HepG2 (cell line): Measurements from ENCODE around the gene FNDC3A. TPM values are rescaled to one million over a fixed set of nuclear protein-coding genes. Genes with fewer than 3 reads are reported as not detected.

Source experiments
- EED ChIP-seq: sonication (generic); formaldehyde crosslinking; IDR thresholded peaks from 2 replicates; pipeline ENCODE4 v1.5.0; 2020; ENCODE audit warnings: mild to moderate bottlenecking, missing genetic modification reagents
- MAF1 ChIP-seq: sonication (generic); formaldehyde crosslinking; IDR thresholded peaks from 2 replicates; pipeline ENCODE4 v1.5.0; 2020; ENCODE audit warnings: missing genetic modification reagents, borderline replicate concordance
- PHF20 ChIP-seq: sonication (generic); formaldehyde crosslinking; IDR thresholded peaks from 2 replicates; pipeline ENCODE4 v1.5.0; 2020; ENCODE audit warnings: mild to moderate bottlenecking, missing genetic modification reagents
- RBAK ChIP-seq: sonication (generic); formaldehyde crosslinking; IDR thresholded peaks from 2 replicates; pipeline ENCODE4 v1.5.1; 2020; ENCODE audit warnings: mild to moderate bottlenecking, missing genetic modification reagents
- RBFOX2 ChIP-seq: fragments of 200-400 bp; formaldehyde crosslinking; IDR thresholded peaks from 2 replicates; pipeline ENCODE4 v1.6.1; 2017; ENCODE audit warnings: low read depth, mild to moderate bottlenecking, low read length
- RELA ChIP-seq: sonication (generic); formaldehyde crosslinking; IDR thresholded peaks from 2 replicates; pipeline ENCODE4 v1.4.0; 2020; ENCODE audit warnings: missing genetic modification reagents
- ZBTB7A ChIP-seq: sonication (generic); formaldehyde crosslinking; IDR thresholded peaks from 2 replicates; pipeline ENCODE4 v1.8.0; 2022; ENCODE audit warnings: mild to moderate bottlenecking, missing genetic modification reagents
- ZNF225 ChIP-seq: sonication (generic); formaldehyde crosslinking; IDR thresholded peaks from 2 replicates; pipeline ENCODE4 v1.4.0; 2020; ENCODE audit warnings: mild to moderate bottlenecking, missing genetic modification reagents
- ZNF720 ChIP-seq: sonication (generic); formaldehyde crosslinking; IDR thresholded peaks from 2 replicates; pipeline ENCODE4 v1.4.0; 2020; ENCODE audit warnings: missing genetic modification reagents
- ZNF83 ChIP-seq: sonication (generic); formaldehyde crosslinking; IDR thresholded peaks from 2 replicates; pipeline ENCODE4 v1.4.0; 2020; ENCODE audit warnings: missing genetic modification reagents, mild to moderate bottlenecking, borderline replicate concordance
- polyA plus RNA-seq, 8 experiments: library from polyadenylated mRNA; depleted of rRNA in 3 of 8; stranded (reverse) in 7 of 8; unstranded in 1 of 8; fragments of >200 nt; fragmentation: Illumina TruSeq in 4 of 8; extraction: Trizol in 4 of 8; gene quantifications; 2 replicates each; pipeline versions ENCODE4 v1.2.1 to v1.2.3, GENCODE V29; 2011 to 2016; ENCODE audit warnings: low read depth in 4 of 8, missing spikeins in 1 of 8, mixed read lengths in 1 of 8; ENCODE audit not compliant: insufficient read depth in 1 of 8
- total RNA-seq, 5 experiments: library from RNA; depleted of rRNA; stranded (reverse); fragments of >200 nt; fragmentation: Illumina TruSeq; extraction: Trizol; gene quantifications; 2 replicates each; pipeline ENCODE4 v1.2.3, GENCODE V29; 2016; ENCODE audit warnings: low read depth in 1 of 5
- TF ChIP-seq, protein P1 (sequence below): IDR thresholded peaks from 2 replicates; pipeline ENCODE4 v1.6.1; 2016; ENCODE audit warnings: missing genetic modification reagents, missing compliant biosample characterization
- TF ChIP-seq, protein P2 (sequence below): sonication (generic); formaldehyde crosslinking; conservative IDR thresholded peaks from 2 replicates; pipeline ENCODE4 v1.4.0; 2020; ENCODE audit warnings: missing genetic modification reagents
- TF ChIP-seq, protein P3 (sequence below): sonication (generic); formaldehyde crosslinking; IDR thresholded peaks from 2 replicates; pipeline ENCODE4 v1.5.0; 2020; ENCODE audit warnings: mild to moderate bottlenecking, missing genetic modification reagents, borderline replicate concordance
- TF ChIP-seq, protein P4 (sequence below): sonication (generic); formaldehyde crosslinking; conservative IDR thresholded peaks from 2 replicates; pipeline ENCODE4 v1.4.0; 2020; ENCODE audit warnings: mild to moderate bottlenecking, missing genetic modification reagents, moderate library complexity
- TF ChIP-seq, protein P5 (sequence below): sonication (generic); formaldehyde crosslinking; IDR thresholded peaks from 2 replicates; pipeline ENCODE4 v1.4.0; 2020; ENCODE audit warnings: missing genetic modification reagents, borderline replicate concordance
- TF ChIP-seq, protein P6 (sequence below): IDR thresholded peaks from 2 replicates; pipeline ENCODE4 v1.6.1; 2016; ENCODE audit warnings: low read depth, borderline replicate concordance
- TF ChIP-seq, protein P7 (sequence below): sonication (generic); formaldehyde crosslinking; IDR thresholded peaks from 2 replicates; pipeline ENCODE4 v1.4.0; 2020; ENCODE audit warnings: mild to moderate bottlenecking, missing genetic modification reagents

The FNDC3A gene
- total and polyA plus RNA-seq, 2 of the 13 experiments (the other 11 are each of a cell fraction or from before 2014, with no cell fraction given), result 36.7 to 39.3 TPM

DNA sequence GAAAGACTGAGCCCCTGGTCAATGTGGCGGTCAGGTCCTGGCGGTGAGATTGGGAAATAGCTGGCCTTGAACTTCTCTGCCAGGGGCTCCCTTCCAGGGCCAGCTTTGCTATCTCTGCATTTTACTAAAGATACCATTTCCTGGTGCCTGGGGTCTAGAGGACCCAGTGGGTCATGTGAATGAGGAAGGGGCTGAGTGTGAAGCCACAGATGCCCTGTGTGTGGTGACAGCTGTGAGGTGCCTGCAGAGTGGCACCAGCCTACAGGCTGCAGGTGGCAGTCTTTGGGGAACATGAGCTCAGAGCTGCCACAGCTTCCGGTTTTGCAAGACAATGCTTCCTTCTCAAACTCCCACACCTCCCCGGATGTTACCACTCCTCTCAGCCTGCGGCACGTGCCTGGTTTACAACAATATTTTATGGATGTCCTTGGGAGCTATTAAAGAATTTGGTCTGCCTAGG is 239.2 kb downstream of the FNDC3A start (continued):
- TF ChIP-seq ZNF83 (CRISPR knock-in tag), result no peak
- TF ChIP-seq, protein P1, sequence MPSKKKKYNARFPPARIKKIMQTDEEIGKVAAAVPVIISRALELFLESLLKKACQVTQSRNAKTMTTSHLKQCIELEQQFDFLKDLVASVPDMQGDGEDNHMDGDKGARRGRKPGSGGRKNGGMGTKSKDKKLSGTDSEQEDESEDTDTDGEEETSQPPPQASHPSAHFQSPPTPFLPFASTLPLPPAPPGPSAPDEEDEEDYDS (CRISPR knock-in tag), result peak; percentile 32; the same call in 1 of the 2 replicates
- 0 out of 2 replicates have a peak, but pooled peaks have one; percentile 65 for TF ChIP-seq MAF1 (CRISPR knock-in tag)
- TF ChIP-seq, protein P2, sequence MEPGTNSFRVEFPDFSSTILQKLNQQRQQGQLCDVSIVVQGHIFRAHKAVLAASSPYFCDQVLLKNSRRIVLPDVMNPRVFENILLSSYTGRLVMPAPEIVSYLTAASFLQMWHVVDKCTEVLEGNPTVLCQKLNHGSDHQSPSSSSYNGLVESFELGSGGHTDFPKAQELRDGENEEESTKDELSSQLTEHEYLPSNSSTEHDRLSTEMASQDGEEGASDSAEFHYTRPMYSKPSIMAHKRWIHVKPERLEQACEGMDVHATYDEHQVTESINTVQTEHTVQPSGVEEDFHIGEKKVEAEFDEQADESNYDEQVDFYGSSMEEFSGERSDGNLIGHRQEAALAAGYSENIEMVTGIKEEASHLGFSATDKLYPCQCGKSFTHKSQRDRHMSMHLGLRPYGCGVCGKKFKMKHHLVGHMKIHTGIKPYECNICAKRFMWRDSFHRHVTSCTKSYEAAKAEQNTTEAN, result 0 out of 2 replicates have a peak, but pooled peaks have one; percentile 31
- TF ChIP-seq ZNF225 (CRISPR knock-in tag), result peak; percentile 45; the same call in 1 of the 2 replicates
- TF ChIP-seq EED (CRISPR knock-in tag), result no peak
- 0 out of 2 replicates have a peak, but pooled peaks have one; percentile 32 for TF ChIP-seq RBFOX2
- TF ChIP-seq, protein P3, sequence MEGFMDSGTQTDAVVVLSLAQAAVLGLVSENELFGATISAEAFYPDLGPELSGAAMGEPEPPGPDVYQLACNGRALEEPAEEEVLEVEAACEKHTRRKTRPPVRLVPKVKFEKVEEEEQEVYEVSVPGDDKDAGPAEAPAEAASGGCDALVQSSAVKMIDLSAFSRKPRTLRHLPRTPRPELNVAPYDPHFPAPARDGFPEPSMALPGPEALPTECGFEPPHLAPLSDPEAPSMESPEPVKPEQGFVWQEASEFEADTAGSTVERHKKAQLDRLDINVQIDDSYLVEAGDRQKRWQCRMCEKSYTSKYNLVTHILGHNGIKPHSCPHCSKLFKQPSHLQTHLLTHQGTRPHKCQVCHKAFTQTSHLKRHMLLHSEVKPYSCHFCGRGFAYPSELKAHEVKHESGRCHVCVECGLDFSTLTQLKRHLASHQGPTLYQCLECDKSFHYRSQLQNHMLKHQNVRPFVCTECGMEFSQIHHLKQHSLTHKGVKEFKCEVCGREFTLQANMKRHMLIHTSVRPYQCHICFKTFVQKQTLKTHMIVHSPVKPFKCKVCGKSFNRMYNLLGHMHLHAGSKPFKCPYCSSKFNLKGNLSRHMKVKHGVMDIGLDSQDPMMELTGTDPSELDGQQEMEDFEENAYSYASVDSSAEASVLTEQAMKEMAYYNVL (CRISPR knock-in tag), result 0 out of 2 replicates have a peak, but pooled peaks have one; percentile 45
- TF ChIP-seq, protein P4, sequence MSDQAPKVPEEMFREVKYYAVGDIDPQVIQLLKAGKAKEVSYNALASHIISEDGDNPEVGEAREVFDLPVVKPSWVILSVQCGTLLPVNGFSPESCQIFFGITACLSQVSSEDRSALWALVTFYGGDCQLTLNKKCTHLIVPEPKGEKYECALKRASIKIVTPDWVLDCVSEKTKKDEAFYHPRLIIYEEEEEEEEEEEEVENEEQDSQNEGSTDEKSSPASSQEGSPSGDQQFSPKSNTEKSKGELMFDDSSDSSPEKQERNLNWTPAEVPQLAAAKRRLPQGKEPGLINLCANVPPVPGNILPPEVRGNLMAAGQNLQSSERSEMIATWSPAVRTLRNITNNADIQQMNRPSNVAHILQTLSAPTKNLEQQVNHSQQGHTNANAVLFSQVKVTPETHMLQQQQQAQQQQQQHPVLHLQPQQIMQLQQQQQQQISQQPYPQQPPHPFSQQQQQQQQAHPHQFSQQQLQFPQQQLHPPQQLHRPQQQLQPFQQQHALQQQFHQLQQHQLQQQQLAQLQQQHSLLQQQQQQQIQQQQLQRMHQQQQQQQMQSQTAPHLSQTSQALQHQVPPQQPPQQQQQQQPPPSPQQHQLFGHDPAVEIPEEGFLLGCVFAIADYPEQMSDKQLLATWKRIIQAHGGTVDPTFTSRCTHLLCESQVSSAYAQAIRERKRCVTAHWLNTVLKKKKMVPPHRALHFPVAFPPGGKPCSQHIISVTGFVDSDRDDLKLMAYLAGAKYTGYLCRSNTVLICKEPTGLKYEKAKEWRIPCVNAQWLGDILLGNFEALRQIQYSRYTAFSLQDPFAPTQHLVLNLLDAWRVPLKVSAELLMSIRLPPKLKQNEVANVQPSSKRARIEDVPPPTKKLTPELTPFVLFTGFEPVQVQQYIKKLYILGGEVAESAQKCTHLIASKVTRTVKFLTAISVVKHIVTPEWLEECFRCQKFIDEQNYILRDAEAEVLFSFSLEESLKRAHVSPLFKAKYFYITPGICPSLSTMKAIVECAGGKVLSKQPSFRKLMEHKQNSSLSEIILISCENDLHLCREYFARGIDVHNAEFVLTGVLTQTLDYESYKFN, result peak; percentile 53; the same call in 1 of the 2 replicates
- no peak for TF ChIP-seq ZBTB7A (CRISPR knock-in tag)
- TF ChIP-seq ZNF720, result no peak
- 0 out of 2 replicates have a peak, but pooled peaks have one; percentile 15 for TF ChIP-seq RBAK (CRISPR knock-in tag)
- TF ChIP-seq, protein P5, sequence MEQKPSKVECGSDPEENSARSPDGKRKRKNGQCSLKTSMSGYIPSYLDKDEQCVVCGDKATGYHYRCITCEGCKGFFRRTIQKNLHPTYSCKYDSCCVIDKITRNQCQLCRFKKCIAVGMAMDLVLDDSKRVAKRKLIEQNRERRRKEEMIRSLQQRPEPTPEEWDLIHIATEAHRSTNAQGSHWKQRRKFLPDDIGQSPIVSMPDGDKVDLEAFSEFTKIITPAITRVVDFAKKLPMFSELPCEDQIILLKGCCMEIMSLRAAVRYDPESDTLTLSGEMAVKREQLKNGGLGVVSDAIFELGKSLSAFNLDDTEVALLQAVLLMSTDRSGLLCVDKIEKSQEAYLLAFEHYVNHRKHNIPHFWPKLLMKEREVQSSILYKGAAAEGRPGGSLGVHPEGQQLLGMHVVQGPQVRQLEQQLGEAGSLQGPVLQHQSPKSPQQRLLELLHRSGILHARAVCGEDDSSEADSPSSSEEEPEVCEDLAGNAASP (CRISPR knock-in tag), result 0 out of 2 replicates have a peak, but pooled peaks have one; percentile 47
- TF ChIP-seq, protein P6, sequence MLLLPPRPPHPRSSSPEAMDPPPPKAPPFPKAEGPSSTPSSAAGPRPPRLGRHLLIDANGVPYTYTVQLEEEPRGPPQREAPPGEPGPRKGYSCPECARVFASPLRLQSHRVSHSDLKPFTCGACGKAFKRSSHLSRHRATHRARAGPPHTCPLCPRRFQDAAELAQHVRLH, result peak; percentile 67; the same call in 1 of the 2 replicates
- peak; percentile 74 for TF ChIP-seq PHF20 (CRISPR knock-in tag)
- TF ChIP-seq, protein P7, sequence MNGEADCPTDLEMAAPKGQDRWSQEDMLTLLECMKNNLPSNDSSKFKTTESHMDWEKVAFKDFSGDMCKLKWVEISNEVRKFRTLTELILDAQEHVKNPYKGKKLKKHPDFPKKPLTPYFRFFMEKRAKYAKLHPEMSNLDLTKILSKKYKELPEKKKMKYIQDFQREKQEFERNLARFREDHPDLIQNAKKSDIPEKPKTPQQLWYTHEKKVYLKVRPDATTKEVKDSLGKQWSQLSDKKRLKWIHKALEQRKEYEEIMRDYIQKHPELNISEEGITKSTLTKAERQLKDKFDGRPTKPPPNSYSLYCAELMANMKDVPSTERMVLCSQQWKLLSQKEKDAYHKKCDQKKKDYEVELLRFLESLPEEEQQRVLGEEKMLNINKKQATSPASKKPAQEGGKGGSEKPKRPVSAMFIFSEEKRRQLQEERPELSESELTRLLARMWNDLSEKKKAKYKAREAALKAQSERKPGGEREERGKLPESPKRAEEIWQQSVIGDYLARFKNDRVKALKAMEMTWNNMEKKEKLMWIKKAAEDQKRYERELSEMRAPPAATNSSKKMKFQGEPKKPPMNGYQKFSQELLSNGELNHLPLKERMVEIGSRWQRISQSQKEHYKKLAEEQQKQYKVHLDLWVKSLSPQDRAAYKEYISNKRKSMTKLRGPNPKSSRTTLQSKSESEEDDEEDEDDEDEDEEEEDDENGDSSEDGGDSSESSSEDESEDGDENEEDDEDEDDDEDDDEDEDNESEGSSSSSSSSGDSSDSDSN (CRISPR knock-in tag), result 0 out of 2 replicates have a peak, but pooled peaks have one; percentile 15
- no peak for TF ChIP-seq RELA (CRISPR knock-in tag)
